ENCODE data around the gene KIF3B. TPM values are rescaled to one million over a fixed set of nuclear protein-coding genes. Genes with fewer than 3 reads are reported as not detected.
A peak's percentile ranks its signal among the peaks of the same experiment; 100 is the strongest.

KIF3B gene
- total and polyA plus RNA-seq, 2 of the 13 experiments (the other 11 are each of a cell fraction or from before 2014, with no cell fraction given): 23.6 to 28.8 TPM

GRCh38 chr20:32357869-32358631 lies 80.6 kb downstream of the KIF3B start, which contains the start of gene ASXL1 (continued):
- TF ChIP-seq ZNF790 (CRISPR knock-in tag; IDR thresholded peaks at IDR 0.05; ENCODE audit: borderline replicate concordance) (peak; percentile 74), TEF (CRISPR knock-in tag; IDR thresholded peaks at IDR 0.05) (0 out of 2 replicates have a peak, but pooled peaks have one; percentile 10), POLR2AphosphoS2 (IDR thresholded peaks at IDR 0.05; ENCODE audit: low read depth, low read length) (0 out of 2 replicates have a peak, but pooled peaks have one; percentile 62), NFIB (CRISPR knock-in tag; IDR thresholded peaks at IDR 0.05; ENCODE audit: borderline replicate concordance) (no peak), ZBTB4 (CRISPR knock-in tag; IDR thresholded peaks at IDR 0.05; ENCODE audit: borderline replicate concordance) (peak; percentile 99), HNRNPUL1 (IDR thresholded peaks at IDR 0.05; ENCODE audit: low read depth, low read length) (peak; percentile 79), PAWR (CRISPR knock-in tag; IDR thresholded peaks at IDR 0.05; ENCODE audit: borderline replicate concordance) (0 out of 2 replicates have a peak, but pooled peaks have one; percentile 67), PREB (CRISPR knock-in tag; IDR thresholded peaks at IDR 0.05) (no peak), ZSCAN20 (CRISPR knock-in tag; IDR thresholded peaks at IDR 0.05; ENCODE audit: borderline replicate concordance) (peak; percentile 82; the same call in 1 of the 2 replicates), MEIS2 (CRISPR knock-in tag; IDR thresholded peaks at IDR 0.05) (peak; percentile 96)
- TF ChIP-seq, protein P1, sequence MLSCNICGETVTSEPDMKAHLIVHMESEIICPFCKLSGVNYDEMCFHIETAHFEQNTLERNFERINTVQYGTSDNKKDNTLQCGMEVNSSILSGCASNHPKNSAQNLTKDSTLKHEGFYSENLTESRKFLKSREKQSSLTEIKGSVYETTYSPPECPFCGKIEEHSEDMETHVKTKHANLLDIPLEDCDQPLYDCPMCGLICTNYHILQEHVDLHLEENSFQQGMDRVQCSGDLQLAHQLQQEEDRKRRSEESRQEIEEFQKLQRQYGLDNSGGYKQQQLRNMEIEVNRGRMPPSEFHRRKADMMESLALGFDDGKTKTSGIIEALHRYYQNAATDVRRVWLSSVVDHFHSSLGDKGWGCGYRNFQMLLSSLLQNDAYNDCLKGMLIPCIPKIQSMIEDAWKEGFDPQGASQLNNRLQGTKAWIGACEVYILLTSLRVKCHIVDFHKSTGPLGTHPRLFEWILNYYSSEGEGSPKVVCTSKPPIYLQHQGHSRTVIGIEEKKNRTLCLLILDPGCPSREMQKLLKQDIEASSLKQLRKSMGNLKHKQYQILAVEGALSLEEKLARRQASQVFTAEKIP (CRISPR knock-in tag; IDR thresholded peaks at IDR 0.05; ENCODE audit: borderline replicate concordance): no peak
- TF ChIP-seq, protein P2, sequence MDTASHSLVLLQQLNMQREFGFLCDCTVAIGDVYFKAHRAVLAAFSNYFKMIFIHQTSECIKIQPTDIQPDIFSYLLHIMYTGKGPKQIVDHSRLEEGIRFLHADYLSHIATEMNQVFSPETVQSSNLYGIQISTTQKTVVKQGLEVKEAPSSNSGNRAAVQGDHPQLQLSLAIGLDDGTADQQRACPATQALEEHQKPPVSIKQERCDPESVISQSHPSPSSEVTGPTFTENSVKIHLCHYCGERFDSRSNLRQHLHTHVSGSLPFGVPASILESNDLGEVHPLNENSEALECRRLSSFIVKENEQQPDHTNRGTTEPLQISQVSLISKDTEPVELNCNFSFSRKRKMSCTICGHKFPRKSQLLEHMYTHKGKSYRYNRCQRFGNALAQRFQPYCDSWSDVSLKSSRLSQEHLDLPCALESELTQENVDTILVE (CRISPR knock-in tag; IDR thresholded peaks at IDR 0.05): peak; percentile 100
- TF ChIP-seq, protein P3, sequence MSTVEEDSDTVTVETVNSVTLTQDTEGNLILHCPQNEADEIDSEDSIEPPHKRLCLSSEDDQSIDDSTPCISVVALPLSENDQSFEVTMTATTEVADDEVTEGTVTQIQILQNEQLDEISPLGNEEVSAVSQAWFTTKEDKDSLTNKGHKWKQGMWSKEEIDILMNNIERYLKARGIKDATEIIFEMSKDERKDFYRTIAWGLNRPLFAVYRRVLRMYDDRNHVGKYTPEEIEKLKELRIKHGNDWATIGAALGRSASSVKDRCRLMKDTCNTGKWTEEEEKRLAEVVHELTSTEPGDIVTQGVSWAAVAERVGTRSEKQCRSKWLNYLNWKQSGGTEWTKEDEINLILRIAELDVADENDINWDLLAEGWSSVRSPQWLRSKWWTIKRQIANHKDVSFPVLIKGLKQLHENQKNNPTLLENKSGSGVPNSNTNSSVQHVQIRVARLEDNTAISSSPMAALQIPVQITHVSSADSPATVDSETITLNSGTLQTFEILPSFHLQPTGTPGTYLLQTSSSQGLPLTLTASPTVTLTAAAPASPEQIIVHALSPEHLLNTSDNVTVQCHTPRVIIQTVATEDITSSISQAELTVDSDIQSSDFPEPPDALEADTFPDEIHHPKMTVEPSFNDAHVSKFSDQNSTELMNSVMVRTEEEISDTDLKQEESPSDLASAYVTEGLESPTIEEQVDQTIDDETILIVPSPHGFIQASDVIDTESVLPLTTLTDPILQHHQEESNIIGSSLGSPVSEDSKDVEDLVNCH (CRISPR knock-in tag; IDR thresholded peaks at IDR 0.05): peak; percentile 82; the same call in 1 of the 2 replicates
- TF ChIP-seq, protein P4, sequence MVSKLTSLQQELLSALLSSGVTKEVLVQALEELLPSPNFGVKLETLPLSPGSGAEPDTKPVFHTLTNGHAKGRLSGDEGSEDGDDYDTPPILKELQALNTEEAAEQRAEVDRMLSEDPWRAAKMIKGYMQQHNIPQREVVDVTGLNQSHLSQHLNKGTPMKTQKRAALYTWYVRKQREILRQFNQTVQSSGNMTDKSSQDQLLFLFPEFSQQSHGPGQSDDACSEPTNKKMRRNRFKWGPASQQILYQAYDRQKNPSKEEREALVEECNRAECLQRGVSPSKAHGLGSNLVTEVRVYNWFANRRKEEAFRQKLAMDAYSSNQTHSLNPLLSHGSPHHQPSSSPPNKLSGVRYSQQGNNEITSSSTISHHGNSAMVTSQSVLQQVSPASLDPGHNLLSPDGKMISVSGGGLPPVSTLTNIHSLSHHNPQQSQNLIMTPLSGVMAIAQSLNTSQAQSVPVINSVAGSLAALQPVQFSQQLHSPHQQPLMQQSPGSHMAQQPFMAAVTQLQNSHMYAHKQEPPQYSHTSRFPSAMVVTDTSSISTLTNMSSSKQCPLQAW (CRISPR knock-in tag; IDR thresholded peaks at IDR 0.05): peak; percentile 97
